Nephron (organoid): Measurements from ENCODE around the gene MVB12A.

Source experiments
- H3K27ac Mint-ChIP-seq, 3 experiments: 2 replicates each; pipeline ENCODE4 v1.8.0; 2020; ENCODE audit warnings: mixed read lengths in 3 of 3, mild to moderate bottlenecking in 2 of 3, moderate library complexity in 1 of 3
- H3K27me3 Mint-ChIP-seq: 2 replicates; pipeline ENCODE4 v1.8.0; 2021; ENCODE audit warnings: low read depth, mild to moderate bottlenecking, moderate library complexity, mixed read lengths
- H3K36me3 Mint-ChIP-seq: 2 replicates; pipeline ENCODE4 v1.8.0; 2020; ENCODE audit warnings: low read depth, mixed read lengths
- H3K4me1 Mint-ChIP-seq: 2 replicates; pipeline ENCODE4 v1.8.0; 2020; ENCODE audit warnings: mixed read lengths
- H3K4me3 Mint-ChIP-seq, 3 experiments: 2 replicates each; pipeline ENCODE4 v1.8.0; 2020; ENCODE audit warnings: mild to moderate bottlenecking in 3 of 3, mixed read lengths in 3 of 3, moderate library complexity in 2 of 3
- H3K9me3 Mint-ChIP-seq: 2 replicates; pipeline ENCODE4 v1.8.0; 2020; ENCODE audit warnings: mixed read lengths
- CTCF ChIP-seq, 3 experiments: fragments of 200-600 bp; sonication (generic); IDR thresholded peaks; one replicate each; pipeline ENCODE4 v1.5.0; 2021; ENCODE audit warnings: antibody characterized with exemption in 3 of 3; ENCODE audit not compliant: unreplicated experiment in 3 of 3

MVB12A gene

GRCh38 chr19:17385878-17386611 is 33.8 kb upstream of the MVB12A start:
- Mint-ChIP-seq H3K27ac (peak overlapping the region in 1 of 3 experiments; percentile 39), H3K36me3 (no peaks in the 10 kb centered on the region), H3K4me1 (peaks cover 4% of the 10 kb centered on the region), H3K4me3 (no peak overlapping the region), H3K27me3 (peaks cover 3% of the 10 kb centered on the region), H3K9me3 (peaks cover 6% of the 10 kb centered on the region)
- TF ChIP-seq CTCF (IDR thresholded peaks at IDR 0.05; ENCODE audit: unreplicated experiment in 3 of 3) = peak; percentile 76 to 81 (median 79)

GRCh38 chr19:17389288-17389687 is 30.6 kb upstream of the MVB12A start:
- Mint-ChIP-seq H3K4me3 (peak overlapping the region in 2 of 3 experiments; percentile 32), H3K36me3 (no peaks in the 10 kb centered on the region), H3K27ac (no peak overlapping the region), H3K4me1 (no peaks in the 10 kb centered on the region), H3K9me3 (peaks cover 6% of the 10 kb centered on the region), H3K27me3 (peaks cover 3% of the 10 kb centered on the region)
- no peak for TF ChIP-seq CTCF (IDR thresholded peaks at IDR 0.05; ENCODE audit: unreplicated experiment in 3 of 3)

GRCh38 chr19:17389957-17390664 is 29.7 kb upstream of the MVB12A start:
- no peaks in the 10 kb centered on the region for H3K4me1 Mint-ChIP-seq
- peaks cover 6% of the 10 kb centered on the region for H3K9me3 Mint-ChIP-seq
- no peaks in the 10 kb centered on the region for H3K36me3 Mint-ChIP-seq
- peaks cover under 1% of the 10 kb centered on the region for H3K27me3 Mint-ChIP-seq
- peak overlapping the region; percentile 88 to 94 (median 93) for H3K4me3 Mint-ChIP-seq
- H3K27ac Mint-ChIP-seq = peak overlapping the region in 1 of 3 experiments; percentile 63
- TF ChIP-seq CTCF (IDR thresholded peaks at IDR 0.05; ENCODE audit: unreplicated experiment in 3 of 3) = peak in 1 of 3 experiments; percentile 30

- H3K36me3 Mint-ChIP-seq = no peaks in the 10 kb centered on the region
- H3K27ac Mint-ChIP-seq = peak overlapping the region in 2 of 3 experiments; percentile 45 to 63
- H3K4me3 Mint-ChIP-seq = peak overlapping the region; percentile 88 to 94 (median 93)
- H3K9me3 Mint-ChIP-seq = peaks cover 6% of the 10 kb centered on the region
- H3K27me3 Mint-ChIP-seq = no peaks in the 10 kb centered on the region
- no peaks in the 10 kb centered on the region for H3K4me1 Mint-ChIP-seq
- TF ChIP-seq CTCF (IDR thresholded peaks at IDR 0.05; ENCODE audit: unreplicated experiment in 3 of 3) = peak; percentile 68 to 84 (median 78)
Measured at GRCh38 chr19:17390665-17391370, 29.0 kb upstream of the MVB12A start.

GRCh38 chr19:17391371-17392151 is 28.3 kb upstream of the MVB12A start:
- Mint-ChIP-seq H3K27ac (peak overlapping the region in 2 of 3 experiments; percentile 27 to 57), H3K4me3 (peak overlapping the region; percentile 69 to 83 (median 81)), H3K4me1 (no peaks in the 10 kb centered on the region), H3K27me3 (no peaks in the 10 kb centered on the region), H3K36me3 (no peaks in the 10 kb centered on the region), H3K9me3 (peaks cover 6% of the 10 kb centered on the region)
- no peak for TF ChIP-seq CTCF (IDR thresholded peaks at IDR 0.05; ENCODE audit: unreplicated experiment in 3 of 3)
